ENCODE results near the gene PTPRA.

DNA sequence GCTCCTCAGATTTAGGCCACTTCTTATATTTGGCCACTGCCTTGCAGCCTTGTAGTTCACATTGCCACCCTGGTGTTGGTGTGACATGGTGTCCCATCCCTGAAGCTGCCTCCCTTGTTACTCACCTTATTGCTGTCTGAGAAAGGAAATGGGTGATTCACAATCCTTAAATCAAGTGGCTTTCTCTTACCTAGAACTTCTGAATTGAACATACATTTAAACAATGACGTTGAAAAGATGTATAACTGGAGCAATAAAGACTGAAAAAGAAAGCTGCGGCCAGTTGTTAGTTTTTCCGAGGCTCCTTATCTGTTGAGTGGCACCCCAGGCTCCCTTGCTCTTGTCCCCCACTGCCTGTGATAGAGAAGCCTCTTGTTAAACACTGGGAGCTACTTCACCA lies 141.4 kb downstream of the PTPRA start:
- no peak for TF ChIP-seq SMAD3 (CRISPR knock-in tag; IDR thresholded peaks at IDR 0.05; ENCODE audit: borderline replicate concordance)
- TF ChIP-seq, protein P1, sequence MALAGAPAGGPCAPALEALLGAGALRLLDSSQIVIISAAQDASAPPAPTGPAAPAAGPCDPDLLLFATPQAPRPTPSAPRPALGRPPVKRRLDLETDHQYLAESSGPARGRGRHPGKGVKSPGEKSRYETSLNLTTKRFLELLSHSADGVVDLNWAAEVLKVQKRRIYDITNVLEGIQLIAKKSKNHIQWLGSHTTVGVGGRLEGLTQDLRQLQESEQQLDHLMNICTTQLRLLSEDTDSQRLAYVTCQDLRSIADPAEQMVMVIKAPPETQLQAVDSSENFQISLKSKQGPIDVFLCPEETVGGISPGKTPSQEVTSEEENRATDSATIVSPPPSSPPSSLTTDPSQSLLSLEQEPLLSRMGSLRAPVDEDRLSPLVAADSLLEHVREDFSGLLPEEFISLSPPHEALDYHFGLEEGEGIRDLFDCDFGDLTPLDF (CRISPR knock-in tag; IDR thresholded peaks at IDR 0.05) = no peak
- TF ChIP-seq, protein P2, sequence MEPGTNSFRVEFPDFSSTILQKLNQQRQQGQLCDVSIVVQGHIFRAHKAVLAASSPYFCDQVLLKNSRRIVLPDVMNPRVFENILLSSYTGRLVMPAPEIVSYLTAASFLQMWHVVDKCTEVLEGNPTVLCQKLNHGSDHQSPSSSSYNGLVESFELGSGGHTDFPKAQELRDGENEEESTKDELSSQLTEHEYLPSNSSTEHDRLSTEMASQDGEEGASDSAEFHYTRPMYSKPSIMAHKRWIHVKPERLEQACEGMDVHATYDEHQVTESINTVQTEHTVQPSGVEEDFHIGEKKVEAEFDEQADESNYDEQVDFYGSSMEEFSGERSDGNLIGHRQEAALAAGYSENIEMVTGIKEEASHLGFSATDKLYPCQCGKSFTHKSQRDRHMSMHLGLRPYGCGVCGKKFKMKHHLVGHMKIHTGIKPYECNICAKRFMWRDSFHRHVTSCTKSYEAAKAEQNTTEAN (CRISPR knock-in tag; IDR thresholded peaks at IDR 0.05) = no peak

Data from WTC11 (cell line).